Measurements from ENCODE around the gene NOL3.

GRCh38 chr16:67193536-67193935 lies 23.2 kb downstream of the NOL3 start:
- TF ChIP-seq POLR2A (IDR thresholded peaks at IDR 0.05; ENCODE audit: low read depth, low read length), result no peak; the same call in 1 of the 2 replicates
- no peak for TF ChIP-seq POLR2AphosphoS5 (IDR thresholded peaks at IDR 0.05; ENCODE audit: low read depth, low read length)

Data from GM12892 (cell line).